Measurements from ENCODE around the gene FRMD4B.

Gene FRMD4B

DNA sequence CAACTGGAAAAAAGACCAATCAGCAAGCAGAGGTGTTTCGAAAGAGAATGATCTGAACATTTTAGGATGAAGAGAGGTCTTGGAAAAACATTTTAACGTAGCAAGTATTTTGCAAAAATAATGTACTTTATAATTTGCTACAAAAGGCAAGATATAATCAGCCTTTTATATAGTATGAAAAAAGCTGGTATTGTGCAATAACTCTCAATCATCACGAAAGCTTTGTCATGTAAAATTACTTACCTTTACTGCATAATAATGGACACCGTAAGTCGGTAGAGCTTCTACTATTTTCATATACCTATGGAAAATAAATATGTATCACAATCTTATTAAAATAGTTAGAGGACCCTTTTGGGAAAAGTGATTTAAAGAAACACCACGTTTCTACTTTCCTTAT lies 167.8 kb downstream of the FRMD4B start:
- in situ Hi-C loops (cut with HindIII; ENCODE audit: low sequenced_read_pairs): no loop called here

- in situ Hi-C loops (cut with HindIII; ENCODE audit: low sequenced_read_pairs): no loop called here
These were observed 168.9 kb downstream of the FRMD4B start for GRCh38 chr3:69216981-69217380.

GRCh38 chr3:69214241-69214640 lies 171.6 kb downstream of the FRMD4B start:
- in situ Hi-C loops (cut with HindIII; ENCODE audit: low sequenced_read_pairs): no loop called here

GRCh38 chr3:69212411-69213160 lies 173.3 kb downstream of the FRMD4B start:
- in situ Hi-C loops (cut with HindIII; ENCODE audit: low sequenced_read_pairs): no loop called here

DNA sequence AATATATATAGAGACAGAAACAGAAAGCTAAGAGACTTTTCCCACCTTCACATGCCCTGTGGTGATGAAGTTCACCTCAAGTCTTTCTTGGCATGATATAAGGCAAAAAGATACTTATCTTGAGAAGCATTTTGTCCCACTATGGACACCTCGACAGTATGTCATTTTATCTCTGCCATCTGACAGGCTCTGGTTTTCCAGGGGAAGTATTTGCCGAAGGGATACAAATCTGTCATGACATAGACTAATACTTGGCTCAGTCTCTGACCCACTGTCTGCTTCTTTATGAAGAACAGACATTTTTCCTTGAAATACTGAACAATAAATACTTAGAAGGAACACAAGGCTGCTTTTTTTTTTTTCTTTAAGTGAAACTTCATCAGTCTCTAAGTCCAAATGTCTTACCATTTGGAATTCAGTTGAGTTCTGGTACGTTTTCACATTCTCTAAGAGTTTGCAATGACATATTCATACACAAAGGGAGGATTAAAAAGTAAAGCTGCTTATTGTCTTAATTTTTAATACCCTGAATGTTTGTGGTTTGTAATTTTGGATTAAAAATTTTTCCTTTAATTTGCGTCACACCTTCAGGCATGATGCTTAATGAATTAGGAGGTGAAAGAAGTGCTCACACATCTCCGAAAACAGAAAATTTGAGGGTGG lies 175.7 kb downstream of the FRMD4B start:
- in situ Hi-C loops (cut with HindIII; ENCODE audit: low sequenced_read_pairs): no loop called here

GRCh38 chr3:69209413-69209812 lies 176.5 kb downstream of the FRMD4B start:
- in situ Hi-C loops (cut with HindIII; ENCODE audit: low sequenced_read_pairs): no loop called here

- in situ Hi-C loops (cut with HindIII; ENCODE audit: low sequenced_read_pairs): no loop called here
These were observed 178.9 kb downstream of the FRMD4B start for GRCh38 chr3:69207031-69207430.

GRCh38 chr3:69205385-69205784 lies 180.5 kb downstream of the FRMD4B start:
- in situ Hi-C loops (cut with HindIII; ENCODE audit: low sequenced_read_pairs): no loop called here

GRCh38 chr3:69204315-69204957 lies 181.5 kb downstream of the FRMD4B start:
- in situ Hi-C loops (cut with HindIII; ENCODE audit: low sequenced_read_pairs): no loop called here

- in situ Hi-C loops (cut with HindIII; ENCODE audit: low sequenced_read_pairs): no loop called here
These were observed 182.1 kb downstream of the FRMD4B start for GRCh38 chr3:69203631-69204314.

DNA sequence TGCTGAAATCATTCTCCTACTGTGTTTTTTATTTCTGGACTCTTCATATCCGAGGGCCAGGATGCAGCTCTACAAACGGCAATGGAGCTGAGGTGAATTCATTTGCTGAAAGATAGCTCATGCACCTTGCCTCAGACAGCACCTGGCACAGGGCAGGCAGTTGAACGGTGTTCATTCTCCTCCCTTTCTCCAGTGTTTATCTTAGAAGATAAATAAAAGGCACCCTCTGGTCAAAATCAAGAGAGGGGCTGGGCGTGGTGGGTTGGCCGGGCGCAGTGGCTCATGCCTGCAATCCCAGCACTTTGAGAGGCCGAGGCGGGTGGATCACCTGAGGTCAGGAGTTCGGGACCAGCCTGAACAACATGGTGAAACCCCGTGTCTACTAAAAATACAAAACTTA lies 184.2 kb downstream of the FRMD4B start:
- in situ Hi-C loops (cut with HindIII; ENCODE audit: low sequenced_read_pairs): no loop called here

DNA sequence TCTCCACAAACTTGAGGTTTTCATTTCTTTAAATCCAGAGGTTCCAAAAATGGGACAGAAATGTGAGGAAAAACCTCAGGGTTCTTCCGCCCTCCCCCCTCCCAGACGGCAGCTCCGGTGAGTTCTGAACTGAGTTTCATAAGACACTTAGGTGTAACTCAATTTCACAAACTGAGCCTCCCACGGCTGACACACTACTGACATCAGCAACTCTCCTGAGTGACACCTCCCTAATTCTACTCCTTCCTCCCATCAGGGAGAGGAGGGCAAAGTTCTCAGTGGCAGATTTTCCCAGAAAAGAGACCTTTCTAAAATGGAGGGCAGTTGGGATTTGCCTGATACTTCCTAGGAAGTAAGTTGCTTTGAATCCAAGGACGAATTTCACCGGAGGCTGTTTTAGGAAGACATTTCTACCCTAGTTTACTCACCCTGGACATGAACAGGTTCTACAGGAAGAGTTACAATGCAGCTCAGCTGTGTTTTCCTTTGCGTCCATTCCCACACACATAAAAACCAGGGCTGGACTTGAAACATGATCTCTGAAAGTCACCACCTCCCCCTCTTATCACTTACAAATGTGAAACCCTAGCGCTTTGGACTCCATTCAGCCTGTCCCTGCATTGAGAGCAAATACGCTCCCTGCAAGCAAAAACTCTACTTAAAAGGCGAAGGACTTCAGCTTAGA lies 185.4 kb downstream of the FRMD4B start:
- in situ Hi-C loops (cut with HindIII; ENCODE audit: low sequenced_read_pairs): no loop called here

DNA sequence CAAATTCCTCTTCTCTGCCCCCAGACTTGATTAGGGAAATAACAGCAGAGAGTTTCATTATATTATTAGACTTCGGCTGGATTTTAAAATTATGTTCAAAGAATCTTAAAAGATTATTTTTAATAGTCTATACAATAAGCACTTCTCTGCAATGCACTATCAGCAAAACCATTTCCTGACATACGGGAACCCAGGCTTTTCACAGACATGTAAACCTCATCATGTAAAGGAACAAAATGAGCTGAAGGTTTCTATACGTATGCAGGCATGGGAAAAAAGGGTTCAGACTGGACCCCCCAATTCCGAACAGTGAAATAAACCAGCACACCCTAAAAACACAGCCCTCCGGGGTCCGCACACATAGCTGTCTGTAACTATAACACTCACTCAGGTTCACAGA lies 185.9 kb downstream of the FRMD4B start:
- in situ Hi-C loops (cut with HindIII; ENCODE audit: low sequenced_read_pairs): no loop called here

GRCh38 chr3:69197922-69198530 lies 187.9 kb downstream of the FRMD4B start:
- in situ Hi-C loops (cut with HindIII; ENCODE audit: low sequenced_read_pairs): no loop called here

DNA sequence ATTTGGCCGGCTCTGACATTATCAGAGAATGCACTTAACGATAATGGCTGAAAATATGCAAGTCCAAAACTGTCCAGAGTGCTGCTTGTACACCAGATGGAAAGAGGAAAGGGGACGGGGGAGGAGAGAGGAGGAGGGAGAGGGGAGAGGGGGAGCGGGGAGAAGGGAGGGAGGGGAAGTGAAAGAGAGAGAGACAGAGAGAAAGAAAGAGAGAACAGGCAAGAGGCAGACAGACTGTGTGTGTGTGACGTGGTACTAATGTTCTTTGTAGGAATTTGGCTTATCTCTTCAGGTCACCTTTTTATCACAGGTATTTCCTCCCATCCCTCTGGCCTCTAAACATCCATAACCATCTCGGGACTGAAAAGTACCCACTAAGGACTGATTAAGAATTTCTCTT lies 188.4 kb downstream of the FRMD4B start:
- in situ Hi-C loops (cut with HindIII; ENCODE audit: low sequenced_read_pairs): no loop called here

DNA sequence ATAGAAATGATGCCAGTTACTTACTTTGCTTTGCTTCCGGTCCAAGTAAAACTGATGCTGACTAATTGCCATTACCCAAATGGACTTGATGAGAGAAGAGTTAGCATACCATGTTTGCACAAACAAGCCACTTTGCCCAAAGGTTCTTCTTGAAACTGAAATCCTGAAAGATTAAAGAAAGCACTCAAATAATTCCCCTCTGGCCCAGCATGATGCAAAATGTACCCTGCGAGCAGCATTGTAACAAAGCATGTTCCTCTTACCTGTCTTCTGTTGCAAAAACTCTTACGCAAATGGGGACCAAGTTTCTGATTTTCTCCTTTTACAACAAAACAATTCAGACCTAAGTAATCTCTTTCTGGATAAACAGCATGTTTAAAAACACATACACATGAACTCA lies 189.0 kb downstream of the FRMD4B start:
- in situ Hi-C loops (cut with HindIII; ENCODE audit: low sequenced_read_pairs): no loop called here

DNA sequence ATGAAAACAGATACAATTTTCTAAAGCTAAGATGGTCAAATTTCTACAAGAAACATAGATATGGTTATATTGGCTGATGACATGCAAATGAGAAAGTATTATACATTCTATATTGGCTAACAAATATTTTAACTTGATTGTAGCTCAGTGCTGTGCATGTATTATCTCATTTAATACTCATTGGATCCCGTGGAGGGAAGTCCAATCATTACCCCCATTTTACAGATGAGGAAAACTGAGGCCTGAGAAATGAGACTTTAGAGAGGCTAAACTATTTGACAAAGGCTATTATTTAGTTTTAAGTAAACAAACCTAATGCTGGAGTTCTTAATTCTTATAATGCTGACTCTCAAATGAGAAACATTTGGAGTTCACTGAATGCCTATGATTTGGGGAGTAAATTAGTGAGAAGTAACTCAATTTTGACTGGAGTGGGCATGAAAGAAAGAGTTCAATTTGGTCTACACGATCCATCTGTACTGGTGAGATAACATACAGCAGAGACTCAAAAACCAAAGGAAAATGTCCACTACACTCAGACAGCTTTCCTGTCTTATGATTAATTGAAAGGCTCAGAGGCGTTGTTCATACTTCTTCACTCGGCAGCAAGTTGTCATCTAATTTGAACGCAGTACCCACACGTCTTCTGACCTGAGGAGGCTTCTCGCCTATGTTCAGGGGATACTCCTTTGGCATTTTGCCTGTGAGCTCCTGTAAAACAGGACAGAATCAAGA lies 191.3 kb downstream of the FRMD4B start:
- in situ Hi-C loops (cut with HindIII; ENCODE audit: low sequenced_read_pairs): no loop called here

- in situ Hi-C loops (cut with HindIII; ENCODE audit: low sequenced_read_pairs): no loop called here
These were observed 192.1 kb downstream of the FRMD4B start for GRCh38 chr3:69193749-69194148.

DNA sequence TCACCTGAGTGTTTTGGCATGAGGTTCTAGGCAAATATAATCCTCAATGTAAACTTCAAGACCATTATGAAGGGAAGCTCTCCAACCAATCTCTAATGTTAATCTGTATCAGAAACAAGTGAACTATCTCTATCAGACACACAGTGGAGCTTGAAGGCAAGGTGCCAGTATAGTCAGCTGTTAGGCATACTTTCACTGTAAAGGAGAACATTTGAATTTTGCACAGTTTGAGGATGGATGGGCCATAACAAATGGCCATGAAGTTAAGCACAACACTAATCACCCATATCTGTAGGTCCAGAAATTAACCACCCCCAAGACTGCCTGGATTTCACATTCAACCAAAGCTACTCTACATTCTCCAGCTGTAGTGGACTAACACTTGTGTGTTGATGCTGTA lies 194.4 kb downstream of the FRMD4B start:
- in situ Hi-C loops (cut with HindIII; ENCODE audit: low sequenced_read_pairs): no loop called here

DNA sequence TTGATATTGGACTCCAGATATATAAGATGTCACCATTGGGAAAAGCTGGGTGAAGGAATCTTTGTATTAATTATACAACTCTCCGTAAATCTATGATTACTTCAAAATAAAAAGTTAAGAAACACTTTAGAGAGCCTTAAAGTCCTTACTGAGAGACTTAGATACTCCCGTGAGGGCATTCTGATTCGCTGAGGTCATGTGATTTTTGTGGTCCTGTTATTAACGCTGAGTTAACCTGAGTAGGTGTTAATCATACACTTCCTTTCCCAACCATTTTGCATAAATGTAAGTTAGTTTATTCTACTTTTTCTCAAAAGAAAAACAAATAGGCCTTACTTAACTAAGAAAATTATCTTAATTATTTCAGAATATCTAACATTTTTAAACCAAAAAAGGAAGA lies 196.4 kb downstream of the FRMD4B start:
- in situ Hi-C loops (cut with HindIII; ENCODE audit: low sequenced_read_pairs): no loop called here

Data from endothelial cell of hepatic sinusoid (primary cell).